Panc1 (cell line): ENCODE measurements around the gene IL11.
A peak's percentile ranks its signal among the peaks of the same experiment; 100 is the strongest.

Source experiments
- CTCF ChIP-seq: fragments of 450-650 bp; IDR thresholded peaks from 2 replicates; pipeline ENCODE4 v1.5.1; 2017; ENCODE audit warnings: mild to moderate bottlenecking
- POLR2AphosphoS5 ChIP-seq: IDR thresholded peaks from 2 replicates; pipeline ENCODE4 v1.6.1; 2012; ENCODE audit warnings: mild to moderate bottlenecking, low read depth, low read length, moderate library complexity
- REST ChIP-seq, 2 experiments: IDR thresholded peaks; 2 replicates each; pipeline ENCODE4 v1.6.1; 2011 to 2012; ENCODE audit warnings: low read depth in 2 of 2, control low read depth in 1 of 2, low read length in 1 of 2, mild to moderate bottlenecking in 1 of 2, moderate library complexity in 1 of 2; ENCODE audit not compliant: insufficient read depth in 1 of 2

GRCh38 chr19:55391191-55391670 lies 21.0 kb upstream of the IL11 start:
- no peak for TF ChIP-seq CTCF
- TF ChIP-seq REST (IDR thresholded peaks at IDR 0.05; ENCODE audit: insufficient read depth in 1 of 2, low read depth in 2 of 2, low read length in 1 of 2), result peak in 1 of 2 experiments; percentile 13; a peak in 1 of 4 replicates
- TF ChIP-seq POLR2AphosphoS5, result peak; percentile 80
